Subcutaneous abdominal adipose tissue (tissue), 5 donors: ENCODE data around the gene C16orf96.

Experiments used
- H3K27ac ChIP-seq: one replicate; pipeline ENCODE4 v1.7.0; 2013; ENCODE audit warnings: low read depth, mild to moderate bottlenecking, inconsistent platforms, low read length, moderate library complexity
- H3K27me3 ChIP-seq, 5 donors: one replicate each; pipeline ENCODE4 v1.7.0; 2013; ENCODE audit warnings: low read length in 5 of 5, inconsistent platforms in 1 of 5; ENCODE audit not compliant: control insufficient read depth in 5 of 5, insufficient read depth in 4 of 5
- H3K36me3 ChIP-seq, 5 donors: one replicate each; pipeline ENCODE4 v1.7.0; 2013; ENCODE audit warnings: low read length in 5 of 5; ENCODE audit not compliant: control insufficient read depth in 5 of 5, insufficient read depth in 5 of 5
- H3K4me1 ChIP-seq, 5 donors: one replicate each; pipeline ENCODE4 v1.7.0; 2013; ENCODE audit warnings: low read length in 5 of 5, mild to moderate bottlenecking in 3 of 5, moderate library complexity in 1 of 5; ENCODE audit not compliant: control insufficient read depth in 5 of 5, insufficient read depth in 5 of 5
- H3K4me3 ChIP-seq, 5 donors: one replicate each; pipeline ENCODE4 v1.7.0; 2013; ENCODE audit warnings: low read length in 5 of 5, low read depth in 1 of 5
- H3K9ac ChIP-seq, 5 donors: one replicate each; pipeline ENCODE4 v1.7.0; 2013; ENCODE audit warnings: low read length in 5 of 5, mild to moderate bottlenecking in 4 of 5, moderate library complexity in 3 of 5
- H3K9me3 ChIP-seq, 5 donors: one replicate each; pipeline ENCODE4 v1.7.0; 2013; ENCODE audit warnings: low read length in 5 of 5; ENCODE audit not compliant: control insufficient read depth in 5 of 5
- donor health status: healthy.
- donor health status: healthy.
- donor health status: healthy.
- donor health status: healthy.
- donor health status: healthy.

C16orf96 gene

DNA sequence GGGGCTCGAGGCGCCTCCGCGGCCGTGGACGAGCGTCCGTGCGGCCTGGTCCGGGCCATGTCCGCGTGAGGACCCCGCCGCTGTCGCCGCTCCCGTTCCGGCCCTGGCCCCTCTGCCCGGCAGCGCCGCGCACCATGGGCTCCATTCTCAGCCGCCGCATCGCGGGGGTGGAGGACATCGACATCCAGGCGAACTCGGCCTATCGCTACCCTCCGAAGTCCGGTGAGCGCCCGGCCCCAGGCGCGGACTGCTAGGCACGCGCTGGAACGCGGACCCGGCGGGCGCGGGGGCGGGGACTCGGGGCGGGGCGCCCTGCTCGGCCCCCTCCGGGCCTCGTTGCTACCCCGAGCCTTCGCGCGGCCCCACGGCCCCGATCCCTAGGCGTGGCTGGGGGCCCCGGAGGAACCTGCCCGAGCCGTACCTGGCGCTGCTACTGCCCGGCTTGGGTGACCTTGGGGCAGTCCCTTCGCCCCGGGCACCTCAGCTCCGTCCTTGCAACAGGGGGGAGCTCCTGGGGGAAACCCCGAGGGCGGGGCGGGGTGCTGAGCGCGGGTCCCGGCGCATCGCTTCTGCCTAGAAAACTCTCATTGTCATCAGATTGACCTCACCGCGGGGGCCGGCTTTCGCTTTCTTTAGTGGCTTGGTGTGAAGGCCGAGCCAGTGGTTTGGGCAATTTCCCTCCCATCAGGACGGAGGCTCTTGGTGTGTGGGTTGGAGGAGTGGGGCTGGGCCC, 68.9 kb downstream of the C16orf96 start:
- peak overlapping the region; percentile 89 to 100 (median 95) for H3K9ac ChIP-seq
- peaks cover 0 to 8% (median 0%) of the 10 kb centered on the region in 5 donors for H3K27me3 ChIP-seq
- peaks cover 0 to 3% (median 0%) of the 10 kb centered on the region in 5 donors for H3K36me3 ChIP-seq
- peak overlapping the region; percentile 74 to 95 (median 88) for H3K4me3 ChIP-seq
- H3K9me3 ChIP-seq, result peaks cover 0 to 4% (median 0%) of the 10 kb centered on the region in 5 donors
- H3K4me1 ChIP-seq, result peaks cover 20 to 33% (median 29%) of the 10 kb centered on the region in 5 donors
- H3K27ac ChIP-seq, result peak overlapping the region; percentile 88

DNA sequence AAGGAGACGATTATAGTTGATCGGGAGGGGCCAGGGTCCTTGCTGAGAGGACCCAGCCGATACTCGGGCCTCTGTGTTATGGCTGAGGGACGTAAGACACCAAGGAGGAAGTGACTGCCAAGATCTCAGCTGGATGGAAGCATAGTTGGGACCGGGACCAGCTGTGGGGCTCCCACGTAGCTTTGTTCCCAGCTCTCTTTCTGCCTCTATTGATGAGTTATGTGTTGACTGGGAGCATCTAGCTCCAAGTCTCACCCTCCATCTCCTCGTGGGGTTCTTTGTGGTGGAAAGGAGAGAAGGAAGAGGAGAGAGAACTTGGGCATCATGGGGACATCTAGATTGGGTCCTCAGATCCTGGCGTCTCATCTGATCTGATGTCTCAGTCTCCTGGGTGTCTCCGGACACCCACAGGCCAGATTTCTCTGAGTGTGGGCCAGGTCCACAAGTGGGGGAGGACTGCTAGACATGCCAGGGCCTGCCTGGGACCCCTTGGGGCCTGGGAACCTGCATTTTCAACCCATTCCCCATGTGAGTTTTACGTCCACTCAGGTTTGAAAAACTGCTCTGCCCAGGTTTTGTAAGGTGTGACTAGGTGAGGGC, 69.5 kb downstream of the C16orf96 start:
- Histone ChIP-seq H3K36me3 (peaks cover 0 to 3% (median 0%) of the 10 kb centered on the region in 5 donors), H3K27ac (peak overlapping the region; percentile 88), H3K9ac (peak overlapping the region; percentile 89 to 99 (median 95)), H3K27me3 (peaks cover 0 to 8% (median 0%) of the 10 kb centered on the region in 5 donors), H3K4me1 (peaks cover 20 to 33% (median 29%) of the 10 kb centered on the region in 5 donors), H3K9me3 (peaks cover 0 to 4% (median 0%) of the 10 kb centered on the region in 5 donors), H3K4me3 (peak overlapping the region; percentile 74 to 95 (median 88))

DNA sequence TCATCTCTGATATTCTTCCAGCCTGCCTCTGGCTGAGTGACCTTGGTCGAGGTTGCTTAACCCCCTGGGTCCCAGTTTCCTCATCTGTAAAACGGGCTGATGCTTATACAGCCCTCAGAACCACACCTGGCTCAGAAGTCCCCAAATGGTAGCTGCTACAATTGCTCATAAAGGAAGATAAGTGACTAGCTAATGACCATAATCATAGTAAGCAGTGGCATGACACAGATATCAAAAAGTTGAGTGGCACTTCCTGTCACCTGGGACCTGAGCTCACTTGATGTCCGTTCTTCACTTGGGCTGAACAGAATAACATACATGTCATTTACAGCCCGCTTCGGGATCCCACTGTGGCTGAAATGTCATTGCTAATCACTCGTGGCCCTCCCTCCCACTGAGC, 70.3 kb downstream of the C16orf96 start:
- peak overlapping the region; percentile 89 to 99 (median 95) for H3K9ac ChIP-seq
- H3K9me3 ChIP-seq, result peaks cover 0 to 4% (median 0%) of the 10 kb centered on the region in 5 donors
- H3K27ac ChIP-seq, result peak overlapping the region; percentile 88
- peaks cover 0 to 3% (median 0%) of the 10 kb centered on the region in 5 donors for H3K36me3 ChIP-seq
- peaks cover 0 to 8% (median 0%) of the 10 kb centered on the region in 5 donors for H3K27me3 ChIP-seq
- peaks cover 20 to 33% (median 29%) of the 10 kb centered on the region in 5 donors for H3K4me1 ChIP-seq
- H3K4me3 ChIP-seq, result peak overlapping the region; percentile 74 to 95 (median 88)

DNA sequence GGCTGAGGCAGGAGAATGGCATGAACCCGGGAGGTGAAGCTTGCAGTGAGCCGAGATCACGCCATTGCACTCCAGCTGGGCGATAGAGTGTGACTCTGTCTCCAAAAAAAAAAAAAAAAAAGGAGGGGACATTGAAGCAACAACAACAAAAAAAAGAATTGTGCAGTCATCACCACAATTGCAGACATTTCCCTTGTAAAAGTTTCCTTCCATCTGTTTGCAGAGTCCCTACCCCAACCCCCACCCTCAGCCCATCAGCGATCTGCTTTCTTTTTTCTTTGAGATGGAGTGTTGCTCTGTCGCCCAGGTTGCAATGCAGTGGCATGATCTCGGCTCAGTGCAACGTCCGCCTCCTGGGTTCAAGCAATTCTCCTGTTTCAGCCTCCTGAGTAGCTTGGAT, 72.1 kb downstream of the C16orf96 start:
- Histone ChIP-seq H3K36me3 (peaks cover 0 to 3% (median 0%) of the 10 kb centered on the region in 5 donors), H3K27me3 (peaks cover 0 to 8% (median 0%) of the 10 kb centered on the region in 5 donors), H3K9ac (no peak overlapping the region), H3K27ac (no peak overlapping the region), H3K9me3 (peaks cover 0 to 4% (median 0%) of the 10 kb centered on the region in 5 donors), H3K4me3 (no peak overlapping the region), H3K4me1 (peaks cover 18 to 32% (median 28%) of the 10 kb centered on the region in 5 donors)

DNA sequence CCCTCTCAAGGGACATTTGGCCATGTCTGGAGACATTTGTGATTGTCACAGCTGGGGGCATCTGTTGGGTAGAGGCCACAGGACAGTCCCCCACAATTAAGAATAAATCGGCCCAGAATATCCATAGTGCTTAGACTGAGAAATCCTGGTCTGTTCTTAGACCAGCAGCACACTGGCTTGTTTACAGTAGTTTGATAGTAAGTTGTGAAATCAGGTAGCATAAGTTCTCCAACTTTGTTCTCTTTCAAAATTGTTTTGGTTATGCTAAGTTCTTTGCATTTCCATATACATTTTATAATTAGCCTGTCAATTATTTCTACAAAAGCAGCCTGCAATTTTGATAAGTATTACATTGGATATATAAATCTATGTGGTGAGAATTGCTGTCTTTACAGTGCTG, 75.3 kb downstream of the C16orf96 start:
- Histone ChIP-seq H3K4me1 (peaks cover 0 to 11% (median 6%) of the 10 kb centered on the region in 5 donors), H3K9me3 (peaks cover 0 to 3% (median 0%) of the 10 kb centered on the region in 5 donors), H3K4me3 (no peak overlapping the region), H3K27me3 (no peaks in the 10 kb centered on the region), H3K27ac (no peak overlapping the region), H3K9ac (no peak overlapping the region), H3K36me3 (peaks cover 0 to 11% (median 6%) of the 10 kb centered on the region in 5 donors)

DNA sequence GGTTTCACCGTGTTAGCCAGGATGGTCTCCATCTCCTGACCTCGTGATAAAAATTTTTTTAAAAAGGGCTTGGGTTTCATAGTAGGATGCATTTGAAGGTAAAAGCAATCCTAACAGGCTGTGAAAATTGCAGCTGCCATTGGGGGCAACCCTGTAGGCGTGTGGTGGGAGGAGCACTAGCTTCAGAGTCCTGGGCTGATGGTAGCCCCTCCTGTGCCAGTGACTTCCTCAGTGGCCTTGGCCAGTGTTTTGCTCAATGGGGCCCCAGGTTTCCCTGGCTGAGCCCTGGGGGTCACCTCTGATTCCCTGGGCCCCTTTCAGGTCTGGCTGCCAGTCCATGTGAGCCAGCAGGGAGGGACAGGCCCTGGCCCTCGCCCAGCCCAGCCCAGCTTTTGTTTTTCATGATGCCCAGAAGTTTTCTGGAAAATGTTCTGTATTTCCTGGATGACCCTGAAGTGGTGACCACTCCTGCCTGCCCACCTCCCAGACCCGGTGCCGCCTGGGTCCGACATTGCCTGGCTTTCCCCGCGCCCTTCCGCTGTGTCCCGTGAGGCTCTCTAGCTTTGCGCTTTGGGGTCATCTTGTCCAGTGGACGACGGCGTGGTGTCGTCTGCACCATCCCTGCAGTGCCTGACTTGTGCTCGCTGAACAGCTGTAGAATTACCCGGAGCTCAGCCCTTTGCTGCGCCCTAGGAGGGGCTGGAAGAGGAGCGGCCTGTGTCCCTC, 77.9 kb downstream of the C16orf96 start:
- Histone ChIP-seq H3K4me3 (no peak overlapping the region), H3K9ac (no peak overlapping the region), H3K27me3 (no peaks in the 10 kb centered on the region), H3K27ac (no peak overlapping the region), H3K9me3 (peaks cover 0 to 3% (median 0%) of the 10 kb centered on the region in 5 donors), H3K4me1 (peaks cover 0 to 11% (median 5%) of the 10 kb centered on the region in 5 donors), H3K36me3 (peaks cover 0 to 16% (median 6%) of the 10 kb centered on the region in 5 donors)

DNA sequence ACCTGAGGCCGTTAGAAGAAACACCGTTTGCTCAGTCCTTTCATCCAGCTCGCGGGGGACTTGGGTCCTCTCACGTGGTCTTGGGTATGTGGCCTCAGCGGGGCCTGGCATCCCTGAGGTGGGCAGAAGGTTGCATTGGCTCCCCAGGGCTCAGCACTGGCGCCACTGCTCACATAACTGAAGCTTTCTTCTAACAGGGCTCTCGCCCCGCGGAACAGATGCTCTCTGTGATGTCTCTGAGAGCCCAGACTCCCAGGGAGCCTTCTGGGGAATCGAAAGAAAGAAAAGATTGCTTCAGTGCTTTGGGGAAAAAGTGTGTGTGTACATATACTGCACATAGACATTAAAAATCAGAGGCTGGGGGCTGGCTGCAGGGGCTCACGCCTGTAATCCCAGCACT, 78.6 kb downstream of the C16orf96 start:
- H3K4me3 ChIP-seq, result no peak overlapping the region
- peaks cover 0 to 16% (median 6%) of the 10 kb centered on the region in 5 donors for H3K36me3 ChIP-seq
- H3K27ac ChIP-seq, result no peak overlapping the region
- peaks cover 0 to 17% (median 7%) of the 10 kb centered on the region in 5 donors for H3K4me1 ChIP-seq
- no peaks in the 10 kb centered on the region for H3K27me3 ChIP-seq
- H3K9me3 ChIP-seq, result peaks cover 0 to 3% (median 0%) of the 10 kb centered on the region in 5 donors
- no peak overlapping the region for H3K9ac ChIP-seq

DNA sequence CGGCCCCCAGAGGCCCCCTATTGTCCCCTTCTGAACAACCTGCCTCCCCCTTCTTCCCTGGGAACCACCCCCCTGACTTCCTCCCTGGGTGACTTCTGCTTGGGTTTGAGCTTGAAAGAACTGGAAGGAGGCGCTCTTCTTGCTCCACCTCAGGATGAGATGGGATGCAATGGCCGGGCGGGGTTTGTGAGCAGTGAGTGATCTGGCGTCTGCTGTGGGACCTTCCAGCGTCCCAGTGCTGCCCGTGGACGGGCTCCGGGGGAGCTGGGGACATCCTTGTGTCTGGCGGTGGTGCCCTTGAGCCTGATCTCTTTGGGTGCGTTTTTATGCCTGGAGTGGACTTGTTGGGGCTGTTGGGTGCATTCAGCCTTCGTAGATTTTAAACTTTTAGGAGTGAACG, 80.1 kb downstream of the C16orf96 start:
- Histone ChIP-seq H3K36me3 (peaks cover 0 to 24% (median 12%) of the 10 kb centered on the region in 5 donors), H3K9me3 (peaks cover 0 to 3% (median 0%) of the 10 kb centered on the region in 5 donors), H3K9ac (no peak overlapping the region), H3K27ac (no peak overlapping the region), H3K4me3 (no peak overlapping the region), H3K27me3 (no peaks in the 10 kb centered on the region), H3K4me1 (peaks cover 0 to 31% (median 21%) of the 10 kb centered on the region in 5 donors)

DNA sequence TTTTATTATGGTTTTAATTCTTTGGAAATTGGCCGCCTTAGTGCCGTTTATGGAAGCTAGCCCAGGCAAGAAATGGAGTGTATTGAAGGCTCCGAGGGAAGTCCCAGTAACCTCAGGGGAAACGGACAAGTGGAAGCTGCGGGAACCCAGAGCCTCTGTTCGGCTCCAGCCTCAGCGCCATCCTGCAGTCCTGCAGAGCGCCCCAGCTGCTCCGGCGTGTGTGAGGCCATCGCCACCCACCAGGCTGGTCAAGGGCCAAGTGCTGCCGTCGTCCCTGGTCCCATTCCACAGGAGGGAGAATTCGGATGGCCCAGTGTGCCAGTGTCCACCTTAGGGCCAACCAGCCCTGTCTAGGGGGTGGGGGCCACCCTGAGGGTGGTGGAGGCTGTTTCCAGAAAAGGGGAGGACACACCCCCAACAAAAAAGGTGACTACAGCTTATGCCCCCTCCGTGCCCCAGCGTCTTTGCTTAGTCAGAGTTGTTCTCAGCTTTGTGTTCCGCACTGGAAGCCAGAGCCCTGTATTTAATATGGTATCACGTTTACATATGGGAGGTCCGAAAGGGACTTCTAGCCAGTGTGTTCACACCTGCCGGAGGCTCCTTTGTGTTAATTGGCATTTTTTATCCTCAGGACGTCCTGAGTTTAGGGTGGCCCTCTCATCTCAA, 81.5 kb downstream of the C16orf96 start:
- Histone ChIP-seq H3K36me3 (peaks cover 0 to 24% (median 12%) of the 10 kb centered on the region in 5 donors), H3K9me3 (no peaks in the 10 kb centered on the region), H3K4me3 (peak overlapping the region in 1 of 5 donors; percentile 33), H3K4me1 (peaks cover 0 to 31% (median 22%) of the 10 kb centered on the region in 5 donors), H3K27me3 (no peaks in the 10 kb centered on the region), H3K27ac (no peak overlapping the region), H3K9ac (peak overlapping the region in 1 of 5 donors; percentile 4)
